HFF-Myc (cell line): ENCODE measurements around the gene RHOH.

Experiments used
- DNase-seq: peaks from one replicate; pipeline ENCODE4 v3.0.0-alpha.2; 2011; ENCODE audit warnings: low read depth; ENCODE audit errors: extremely low read depth
- H3K4me3 ChIP-seq: replicated peaks from 2 replicates; pipeline ENCODE4 v1.5.1; 2011; ENCODE audit warnings: low read depth, mild to moderate bottlenecking, control low read depth, low read length
- CTCF ChIP-seq: IDR thresholded peaks from 2 replicates; pipeline ENCODE4 v1.5.1; 2012; ENCODE audit warnings: mild to moderate bottlenecking, low read depth, low read length, control low read depth; ENCODE audit errors: missing control alignments

The RHOH gene

GRCh38 chr4:40223343-40223742 lies 26.5 kb downstream of the RHOH start:
- DNase-seq: no peak
- no peak for TF ChIP-seq CTCF
- H3K4me3 ChIP-seq: no peak overlapping the region

GRCh38 chr4:40224432-40224831 lies 27.6 kb downstream of the RHOH start:
- no peak overlapping the region for H3K4me3 ChIP-seq
- DNase-seq: no peak
- no peak for TF ChIP-seq CTCF

- H3K4me3 ChIP-seq: no peak overlapping the region
- TF ChIP-seq CTCF: no peak
- no peak for DNase-seq
These were observed 28.7 kb downstream of the RHOH start for GRCh38 chr4:40225497-40225896.

GRCh38 chr4:40227284-40227683 lies 30.5 kb downstream of the RHOH start:
- DNase-seq: no peak
- no peak for TF ChIP-seq CTCF
- no peak overlapping the region for H3K4me3 ChIP-seq

- DNase-seq: no peak
- peak; percentile 46 for TF ChIP-seq CTCF
- no peak overlapping the region for H3K4me3 ChIP-seq
These were observed 31.9 kb downstream of the RHOH start for GRCh38 chr4:40228497-40229365.

GRCh38 chr4:40231316-40231863 lies 34.6 kb downstream of the RHOH start:
- TF ChIP-seq CTCF: no peak
- DNase-seq: no peak
- no peak overlapping the region for H3K4me3 ChIP-seq
